Gastrocnemius medialis (tissue), 4 donors: ENCODE measurements around the gene ZNF213. TPM values are rescaled to one million over a fixed set of nuclear protein-coding genes. Genes with fewer than 3 reads are reported as not detected.

ENCODE experiments used
- ATAC-seq, 2 donors: fragments of 150-250 bp; one replicate each; pipeline ENCODE4 v1.9.1; 2016
- DNase-seq, 2 donors: peaks; one replicate each; pipeline ENCODE4 v3.0.0-alpha.2; 2019
- H3K27ac ChIP-seq, 4 donors: fragments of 200-600 bp; sonication (generic); 1 replicate in 1 of 4; 2 replicates in 3 of 4; pipeline ENCODE4 v1.5.1; 2016 to 2018; ENCODE audit warnings: mild to moderate bottlenecking in 2 of 4, moderate library complexity in 1 of 4
- H3K27me3 ChIP-seq, 3 donors: fragments of 200-600 bp; sonication (generic) in 2 of 3; 1 replicate in 1 of 3; 2 replicates in 2 of 3; pipeline versions ENCODE4 v1.5.1 to v1.6.0; 2016 to 2019; ENCODE audit warnings: mild to moderate bottlenecking in 1 of 3, moderate library complexity in 1 of 3
- H3K36me3 ChIP-seq, 2 donors: fragments of 200-600 bp; sonication (generic) in 1 of 2; one replicate each; pipeline ENCODE4 v1.5.1; 2017 to 2018
- H3K4me1 ChIP-seq, 2 donors: fragments of 200-600 bp; sonication (generic) in 1 of 2; one replicate each; pipeline ENCODE4 v1.5.1; 2016 to 2017; ENCODE audit warnings: mild to moderate bottlenecking in 2 of 2
- H3K4me3 ChIP-seq, 4 donors: fragments of 200-600 bp; sonication (generic) in 3 of 4; 1 replicate in 1 of 4; 2 replicates in 3 of 4; pipeline ENCODE4 v1.5.1; 2016 to 2019; ENCODE audit warnings: mild to moderate bottlenecking in 2 of 4
- H3K9me3 ChIP-seq, 3 donors: fragments of 200-600 bp; sonication (generic) in 2 of 3; 1 replicate in 1 of 3; 2 replicates in 2 of 3; pipeline ENCODE4 v1.5.1; 2016 to 2019
- CTCF ChIP-seq, 5 experiments: fragments of 450-650 bp in 3 of 5; fragments of 200-600 bp in 2 of 5; sonication (generic) in 2 of 5; IDR thresholded peaks in 4 of 5; conservative IDR thresholded peaks in 1 of 5; 1 replicate in 4 of 5; 2 replicates in 1 of 5; pipeline ENCODE4 v1.5.1; 2016 to 2019; ENCODE audit warnings: antibody characterized with exemption in 5 of 5, mild to moderate bottlenecking in 3 of 5, moderate library complexity in 3 of 5
- POLR2A ChIP-seq, 2 donors: fragments of 450-650 bp; IDR thresholded peaks; one replicate each; pipeline ENCODE4 v1.6.1; 2017; ENCODE audit warnings: antibody characterized with exemption in 2 of 2, mild to moderate bottlenecking in 2 of 2, moderate library complexity in 2 of 2
- in situ Hi-C, 4 donors: fragments of 200-750 bp; cut with MboI; loops; one replicate each; pipeline versions ENCODE4 v1.15.0 to v1.8.0; 2017; ENCODE audit warnings: low sequenced_read_pairs in 4 of 4
- intact Hi-C: fragments of 100-400 bp; cut with DNase I; formaldehyde crosslinking; loops from one replicate; pipeline ENCODE4 v1.15.1; 2023; ENCODE audit warnings: low total_unique reads
- total RNA-seq, 4 donors: library from RNA; depleted of rRNA; stranded (reverse); fragments of >200 nt; gene quantifications; one replicate each; pipeline versions ENCODE4 v1.1.0 to v1.2.3, GENCODE V29; 2016

The ZNF213 gene
- total RNA-seq, 4 donors from 2014 or later = 8.9 to 18.6 (median 14.5) TPM

DNA sequence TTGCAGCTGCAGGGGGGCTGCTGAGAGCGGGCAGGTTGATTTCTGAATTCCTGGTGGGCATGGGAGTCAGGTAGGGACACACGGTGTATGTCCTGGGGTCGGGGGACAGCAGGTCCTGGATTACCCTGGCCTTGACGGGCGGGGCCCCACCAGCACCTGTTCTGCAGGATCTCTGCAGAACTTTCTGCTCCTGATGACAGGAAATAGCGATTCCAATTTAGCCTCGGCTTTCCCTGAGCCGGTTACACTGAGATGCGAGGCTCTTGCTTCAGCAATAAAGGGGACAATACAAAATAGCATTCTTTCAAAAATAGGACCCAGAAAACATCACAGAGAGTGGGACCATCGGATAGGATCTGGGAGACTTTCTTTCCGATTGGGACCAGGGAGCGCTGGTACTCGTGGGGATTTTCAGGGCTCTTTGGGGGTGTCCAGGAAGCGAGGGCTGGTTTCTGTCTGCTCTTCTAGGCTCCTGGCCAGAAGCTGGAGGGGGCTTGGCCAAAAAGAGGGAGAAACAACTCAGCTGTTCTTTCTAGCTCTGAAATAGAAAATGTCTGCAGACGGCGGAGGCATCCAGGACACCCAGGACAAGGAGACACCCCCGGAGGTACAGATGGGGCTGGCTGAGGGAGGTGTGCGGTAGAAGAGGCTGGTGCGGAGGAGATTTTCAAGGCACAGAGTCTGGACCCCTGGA, 21.8 kb upstream of the ZNF213 start:
- intact Hi-C loops = no loop called here
- no peak for TF ChIP-seq POLR2A (IDR thresholded peaks at IDR 0.05)
- Histone ChIP-seq H3K36me3 (peaks cover 0 to 4% of the 10 kb centered on the region in 2 donors), H3K27ac (peak overlapping the region; percentile 50 to 66 (median 60)), H3K4me1 (peaks cover 10 to 12% of the 10 kb centered on the region in 2 donors), H3K4me3 (peak overlapping the region; percentile 63 to 77 (median 69)), H3K27me3 (no peaks in the 10 kb centered on the region), H3K9me3 (no peaks in the 10 kb centered on the region)
- in situ Hi-C loops = no loop called here
- DNase-seq (no peak), ATAC-seq (no peak)

DNA sequence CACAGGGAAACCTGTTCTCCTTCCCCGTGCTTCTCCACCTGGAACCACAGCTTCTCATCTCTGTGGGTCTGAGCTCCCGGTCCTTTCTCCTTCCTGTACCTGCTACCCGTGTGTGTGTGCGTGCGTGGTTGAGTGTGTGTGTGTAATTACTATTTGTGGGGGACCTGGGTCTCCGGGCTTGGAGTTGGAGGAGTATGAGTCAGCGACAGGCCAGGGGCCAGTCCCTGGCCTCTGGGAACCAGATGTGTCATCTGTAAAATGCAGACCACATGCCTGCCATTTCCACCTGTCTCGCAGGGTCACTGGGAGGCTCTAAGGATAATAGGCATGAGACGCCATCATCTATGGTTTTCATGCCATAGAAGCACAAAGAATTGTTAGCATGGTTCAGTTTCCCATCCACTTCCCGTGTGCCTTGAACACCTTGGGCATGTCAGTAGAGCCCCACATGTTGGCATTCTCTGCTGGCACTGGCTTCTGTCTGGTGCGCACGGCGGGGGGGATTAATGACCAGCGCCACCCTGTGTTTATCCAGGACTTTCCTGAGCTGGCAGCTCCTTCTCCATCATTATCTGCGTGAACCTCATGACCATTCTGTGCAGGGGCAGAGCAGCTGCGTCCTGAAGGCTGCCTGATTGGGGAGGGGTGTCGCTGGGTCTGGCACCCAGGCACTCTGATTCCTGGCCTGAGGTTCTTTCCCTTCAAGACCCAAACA, 20.9 kb upstream of the ZNF213 start:
- Histone ChIP-seq H3K27ac (no peak overlapping the region), H3K27me3 (no peaks in the 10 kb centered on the region), H3K36me3 (peaks cover 0 to 7% of the 10 kb centered on the region in 2 donors), H3K9me3 (no peaks in the 10 kb centered on the region), H3K4me1 (peaks cover 10 to 12% of the 10 kb centered on the region in 2 donors), H3K4me3 (peak overlapping the region in 3 of 4 donors; percentile 64 to 77 (median 74))
- DNase-seq (no peak), ATAC-seq (peak in 1 of 2 donors; percentile 25)
- intact Hi-C loops = no loop called here
- no peak for TF ChIP-seq POLR2A (IDR thresholded peaks at IDR 0.05)
- TF ChIP-seq CTCF (IDR thresholded peaks at IDR 0.05 in 4 of 5, conservative IDR thresholded peaks at IDR 0.05 in 1 of 5) = no peak
- in situ Hi-C loops = no loop called here

DNA sequence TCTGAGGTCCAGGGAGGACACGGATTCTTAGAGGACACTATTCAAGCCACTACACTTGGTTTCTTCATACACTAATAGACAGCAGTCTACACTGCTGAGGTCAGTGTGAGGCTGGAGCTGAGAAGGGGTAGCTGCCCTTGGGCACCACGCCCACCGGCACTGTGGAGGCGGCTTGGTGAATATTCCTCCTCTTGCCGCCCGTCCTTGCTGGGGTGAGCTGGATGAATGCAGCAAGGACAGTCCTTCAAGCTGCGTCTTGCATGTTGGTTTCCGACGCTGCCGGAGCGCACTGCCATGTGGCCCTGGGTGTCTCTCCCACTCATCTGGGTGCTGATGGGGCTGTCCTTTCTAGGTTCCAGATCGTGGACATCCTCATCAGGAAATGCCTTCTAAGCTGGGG, 19.8 kb upstream of the ZNF213 start:
- in situ Hi-C loops = no loop called here
- DNase-seq (no peak), ATAC-seq (no peak)
- H3K27me3 ChIP-seq = no peaks in the 10 kb centered on the region
- H3K36me3 ChIP-seq = peaks cover 0 to 7% of the 10 kb centered on the region in 2 donors
- no peaks in the 10 kb centered on the region for H3K9me3 ChIP-seq
- H3K4me3 ChIP-seq = no peak overlapping the region
- intact Hi-C loops = no loop called here
- H3K4me1 ChIP-seq = peaks cover 10 to 12% of the 10 kb centered on the region in 2 donors
- H3K27ac ChIP-seq = no peak overlapping the region
- no peak for TF ChIP-seq POLR2A (IDR thresholded peaks at IDR 0.05)
- no peak for TF ChIP-seq CTCF (IDR thresholded peaks at IDR 0.05 in 4 of 5, conservative IDR thresholded peaks at IDR 0.05 in 1 of 5)

- H3K4me1 ChIP-seq = peaks cover 10 to 12% of the 10 kb centered on the region in 2 donors
- ATAC-seq = no peak
- no peak overlapping the region for H3K4me3 ChIP-seq
- H3K27me3 ChIP-seq = no peaks in the 10 kb centered on the region
- in situ Hi-C loops = no loop called here
- peaks cover 0 to 7% of the 10 kb centered on the region in 2 donors for H3K36me3 ChIP-seq
- no peak for DNase-seq
- no peaks in the 10 kb centered on the region for H3K9me3 ChIP-seq
- H3K27ac ChIP-seq = no peak overlapping the region
- TF ChIP-seq POLR2A (IDR thresholded peaks at IDR 0.05) = no peak
- TF ChIP-seq CTCF (IDR thresholded peaks at IDR 0.05 in 4 of 5, conservative IDR thresholded peaks at IDR 0.05 in 1 of 5) = no peak
- intact Hi-C loops = no loop called here
These were observed 19.3 kb upstream of the ZNF213 start for GRCh38 chr16:3115561-3115960.

GRCh38 chr16:3118204-3118790, 16.5 kb upstream of the ZNF213 start:
- Histone ChIP-seq H3K36me3 (peaks cover 0 to 7% of the 10 kb centered on the region in 2 donors), H3K27me3 (no peaks in the 10 kb centered on the region), H3K4me1 (peaks cover 14% of the 10 kb centered on the region in 2 donors), H3K4me3 (no peak overlapping the region), H3K27ac (no peak overlapping the region), H3K9me3 (no peaks in the 10 kb centered on the region)
- intact Hi-C loops = no loop called here
- DNase-seq (no peak), ATAC-seq (no peak)
- TF ChIP-seq POLR2A (IDR thresholded peaks at IDR 0.05) = no peak
- TF ChIP-seq CTCF (IDR thresholded peaks at IDR 0.05 in 4 of 5, conservative IDR thresholded peaks at IDR 0.05 in 1 of 5) = no peak
- in situ Hi-C loops = no loop called here
